Retinal pigment epithelial cell (primary cell): ENCODE data around the gene RIN3.

ENCODE experiments used
- DNase-seq: peaks from one replicate; pipeline ENCODE4 v3.0.0-alpha.2; 2010; ENCODE audit warnings: low read depth
- H3K4me3 ChIP-seq: 2 replicates; pipeline ENCODE4 v1.5.1; 2011; ENCODE audit warnings: mild to moderate bottlenecking, low read length, control low read depth, moderate library complexity
- CTCF ChIP-seq: conservative IDR thresholded peaks from 2 replicates; pipeline ENCODE4 v1.5.1; 2011; ENCODE audit warnings: low read depth, low read length, control low read depth, inconsistent platforms

The RIN3 gene

DNA sequence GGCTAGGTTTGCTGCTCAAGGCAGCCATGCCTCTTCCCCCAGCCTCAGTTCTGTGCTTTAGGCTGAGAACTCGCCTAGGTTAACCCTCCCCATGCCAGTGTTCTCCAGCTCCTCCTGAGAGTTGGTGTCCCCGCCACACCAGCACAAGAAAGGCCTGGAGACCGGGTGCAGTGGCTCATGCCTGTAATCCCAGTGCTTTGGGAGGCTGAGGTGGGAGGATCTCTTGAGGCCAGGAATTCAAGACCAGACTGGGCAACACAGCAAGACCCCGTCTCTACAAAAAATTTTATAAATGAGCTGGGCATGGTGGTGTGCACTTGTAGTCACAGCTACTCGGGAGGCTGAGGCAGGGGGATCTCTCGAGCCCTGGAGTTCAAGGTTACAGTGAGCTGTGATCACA lies 10.2 kb downstream of the RIN3 start:
- no peak for DNase-seq
- no peak for TF ChIP-seq CTCF
- no peak overlapping the region for H3K4me3 ChIP-seq

DNA sequence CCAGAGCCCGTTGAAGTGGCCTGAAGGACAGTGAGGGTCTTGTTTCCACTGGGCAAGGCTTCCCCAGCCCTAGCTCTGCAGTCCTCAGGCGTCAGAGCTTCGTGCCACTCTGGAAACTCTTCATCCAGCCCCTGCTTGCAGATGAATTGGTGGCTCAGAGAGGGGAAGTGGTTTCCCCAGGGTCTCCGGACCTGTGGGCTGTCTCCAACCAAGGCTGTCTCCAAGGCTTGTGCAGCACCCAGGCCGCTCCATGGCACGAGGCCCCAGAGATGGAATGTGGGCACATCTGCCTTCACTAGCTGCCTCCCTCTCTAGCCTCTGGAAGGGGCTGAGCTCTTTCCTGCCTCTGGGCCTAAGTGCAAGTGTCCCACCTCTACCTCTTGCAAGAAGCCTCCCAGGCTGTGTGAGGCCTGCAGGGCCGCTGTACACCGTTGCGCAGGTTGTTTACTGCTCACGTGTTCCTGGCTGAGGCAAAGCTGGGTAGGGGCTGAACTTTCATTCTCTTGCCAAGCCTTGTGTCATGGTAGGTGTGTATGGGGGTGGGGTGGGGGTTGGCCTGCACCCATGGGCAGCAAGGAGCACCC lies 11.1 kb downstream of the RIN3 start:
- no peak for TF ChIP-seq CTCF
- H3K4me3 ChIP-seq: no peak overlapping the region
- no peak for DNase-seq

DNA sequence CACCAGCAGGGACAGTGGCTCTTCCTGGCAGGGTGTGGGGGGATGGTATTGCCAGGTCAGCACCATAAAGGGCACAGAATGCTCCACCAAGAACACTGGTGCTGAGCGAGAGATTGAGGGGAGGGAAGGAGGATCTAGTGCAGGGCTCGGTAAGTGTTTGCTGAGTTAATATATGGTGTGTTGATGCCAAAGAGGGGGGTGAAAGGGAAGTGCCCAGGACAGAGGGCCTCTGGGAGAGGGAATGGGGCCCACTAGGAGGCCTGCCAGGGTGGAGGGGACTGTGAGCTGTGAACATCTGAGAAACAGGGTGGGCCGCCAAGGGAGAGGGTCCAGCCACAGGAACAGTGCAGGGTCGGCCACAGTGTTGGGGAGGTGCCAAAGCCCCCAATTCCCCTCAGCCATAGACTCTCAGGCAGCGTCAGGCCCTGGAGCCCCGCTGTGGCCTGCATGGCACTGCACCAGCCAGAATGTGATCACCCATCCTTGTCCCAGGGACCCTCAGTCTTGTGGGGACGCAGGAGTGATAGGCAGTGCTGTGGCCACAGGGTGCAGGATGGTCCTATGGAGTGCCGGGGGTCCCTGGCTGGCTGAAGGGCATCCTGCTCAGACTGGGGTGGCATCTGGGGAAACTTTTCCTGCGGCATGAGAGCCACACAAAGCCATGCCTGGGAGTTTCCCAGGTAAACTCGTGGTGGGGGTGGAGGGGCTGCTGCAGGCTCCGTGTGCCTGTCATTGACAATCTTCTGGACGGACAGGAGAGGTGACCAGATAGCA lies 11.9 kb downstream of the RIN3 start:
- TF ChIP-seq CTCF: no peak
- no peak overlapping the region for H3K4me3 ChIP-seq
- no peak for DNase-seq

GRCh38 chr14:92527721-92528120 lies 14.1 kb downstream of the RIN3 start:
- no peak for TF ChIP-seq CTCF
- H3K4me3 ChIP-seq: no peak overlapping the region
- no peak for DNase-seq

- no peak overlapping the region for H3K4me3 ChIP-seq
- no peak for TF ChIP-seq CTCF
- DNase-seq: no peak
Measured at GRCh38 chr14:92528486-92529100, 15.0 kb downstream of the RIN3 start.

GRCh38 chr14:92529903-92530302 lies 16.3 kb downstream of the RIN3 start:
- no peak overlapping the region for H3K4me3 ChIP-seq
- no peak for TF ChIP-seq CTCF
- DNase-seq: no peak
